ENCODE results near the gene MED25. TPM values are rescaled to one million over a fixed set of nuclear protein-coding genes. Genes with fewer than 3 reads are reported as not detected.

MED25 gene
- total and polyA plus RNA-seq, 2 of the 4 experiments (the other 2 are of a cell fraction) = 4.7 to 38.5 TPM

GRCh38 chr19:49836176-49837008 lies 18.3 kb downstream of the MED25 start:
- H4K5ac ChIP-seq (ENCODE audit: low read depth, low read length) = no peak overlapping the region
- CTCF ChIA-PET = no interaction called here
- BruUV-seq (replicated peaks) = no TSS peak
- peak overlapping the region; percentile 74 for H2AK9ac ChIP-seq (replicated peaks; ENCODE audit: low read depth, low read length, poor library complexity)
- intact Hi-C loops (cut with micrococcal nuclease) (no loop called here), in situ Hi-C loops (cut with MboI; ENCODE audit: low sequenced_read_pairs) (no loop called here), dilution Hi-C loops (cut with HindIII; ENCODE audit: low sequenced_read_pairs, unreplicated experiment) (no loop called here)
- H3K36me3 ChIP-seq (ENCODE audit: control insufficient read depth, insufficient read depth, low read length) = peaks cover 76% of the 10 kb centered on the region
- H3K79me1 ChIP-seq (ENCODE audit: low read depth in 1 of 2, low read length in 2 of 2) = peaks cover 0 to 24% of the 10 kb centered on the region in 2 experiments; a peak in 2 of 4 replicates
- no peaks in the 10 kb centered on the region; the same call in 1 of the 2 replicates for H4K20me1 ChIP-seq (ENCODE audit: insufficient read depth, low read length)
- POLR2A ChIA-PET (ENCODE audit: unreplicated experiment) = no interaction called here
- 90% methylated on average over 4 of the region's 20 CpGs; no CpG with 5 or more reads in 1 of the 2 experiments for WGBS, 2 experiments (ENCODE audit: extremely low coverage in 2 of 2, insufficient read length in 1 of 2)
- H3K9me1 ChIP-seq (ENCODE audit: insufficient read depth, low read length) = peaks cover 4% of the 10 kb centered on the region; the same call in 1 of the 2 replicates
- H3K4me2 ChIP-seq (ENCODE audit: low read depth, low read length) = no peak overlapping the region
- no peaks in the 10 kb centered on the region for H3K9me3 ChIP-seq (ENCODE audit: control insufficient read depth, insufficient read depth, low read length)
- H3K27me3 ChIP-seq (ENCODE audit: control insufficient read depth, insufficient read depth, low read length) = no peaks in the 10 kb centered on the region
- no peak for ATAC-seq (ENCODE audit: low read depth)
- no peak overlapping the region for H4K8ac ChIP-seq (ENCODE audit: low read depth in 2 of 2, low read length in 2 of 2)
- no peak overlapping the region for H2BK20ac ChIP-seq (ENCODE audit: low read depth, low read length)
- H3K14ac ChIP-seq (replicated peaks; ENCODE audit: low read depth, low read length) = no peak overlapping the region
- H3K18ac ChIP-seq (ENCODE audit: low read depth, low read length) = no peak overlapping the region
- no peak overlapping the region for H3K56ac ChIP-seq (ENCODE audit: extremely low read depth, insufficient read depth, low read length)
- no peak overlapping the region for H3K4me3 ChIP-seq (ENCODE audit: insufficient read depth, low read depth, low read length)
- no peak overlapping the region for H3K4ac ChIP-seq (ENCODE audit: low read depth, low read length)
- H3K4me1 ChIP-seq (ENCODE audit: control insufficient read depth, insufficient read depth, low read length) = no peaks in the 10 kb centered on the region
- H2BK15ac ChIP-seq (ENCODE audit: low read depth, low read length) = no peak overlapping the region
- H4K91ac ChIP-seq (ENCODE audit: insufficient read depth, low read depth, low read length) = no peak overlapping the region
- no peak overlapping the region for H3K23ac ChIP-seq (ENCODE audit: low read depth, low read length)
- H2BK120ac ChIP-seq (ENCODE audit: low read depth, low read length) = no peak overlapping the region
- H2AK5ac ChIP-seq (ENCODE audit: low read depth, low read length) = no peak overlapping the region
- H2AFZ ChIP-seq (replicated peaks; ENCODE audit: low read length, poor library complexity) = no peak overlapping the region
- no peak overlapping the region for H2BK5ac ChIP-seq (ENCODE audit: low read depth, low read length, poor library complexity, severe bottlenecking)
- H3K27ac ChIP-seq (ENCODE audit: insufficient read depth, low read length) = no peak overlapping the region
- TF ChIP-seq BHLHE40 (IDR thresholded peaks at IDR 0.05; ENCODE audit: low read depth, low read length) = no peak
- TF ChIP-seq, protein P1, sequence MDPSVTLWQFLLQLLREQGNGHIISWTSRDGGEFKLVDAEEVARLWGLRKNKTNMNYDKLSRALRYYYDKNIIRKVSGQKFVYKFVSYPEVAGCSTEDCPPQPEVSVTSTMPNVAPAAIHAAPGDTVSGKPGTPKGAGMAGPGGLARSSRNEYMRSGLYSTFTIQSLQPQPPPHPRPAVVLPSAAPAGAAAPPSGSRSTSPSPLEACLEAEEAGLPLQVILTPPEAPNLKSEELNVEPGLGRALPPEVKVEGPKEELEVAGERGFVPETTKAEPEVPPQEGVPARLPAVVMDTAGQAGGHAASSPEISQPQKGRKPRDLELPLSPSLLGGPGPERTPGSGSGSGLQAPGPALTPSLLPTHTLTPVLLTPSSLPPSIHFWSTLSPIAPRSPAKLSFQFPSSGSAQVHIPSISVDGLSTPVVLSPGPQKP (IDR thresholded peaks at IDR 0.05; ENCODE audit: borderline replicate concordance, low read depth, low read length) = no peak
- no peak for TF ChIP-seq USF2 (IDR thresholded peaks at IDR 0.05; ENCODE audit: low read depth, low read length)
- no peak for TF ChIP-seq MAZ (IDR thresholded peaks at IDR 0.05; ENCODE audit: borderline replicate concordance, low read depth, low read length)
- TF ChIP-seq CEBPB (IDR thresholded peaks at IDR 0.05; ENCODE audit: low read depth, low read length) = no peak
- no peak for TF ChIP-seq RFX5 (IDR thresholded peaks at IDR 0.05; ENCODE audit: low read depth, low read length)
- TF ChIP-seq RCOR1 (IDR thresholded peaks at IDR 0.05; ENCODE audit: insufficient replicate concordance, low read length) = no peak
- no peak for TF ChIP-seq NFE2L2 (IDR thresholded peaks at IDR 0.05; ENCODE audit: low read depth, low read length)
- TF ChIP-seq MAFK (IDR thresholded peaks at IDR 0.05; ENCODE audit: low read depth, low read length) = no peak
- TF ChIP-seq CHD1 (IDR thresholded peaks at IDR 0.05; ENCODE audit: low read depth, low read length) = no peak
- no peak for TF ChIP-seq SMC3 (IDR thresholded peaks at IDR 0.05; ENCODE audit: low read depth, low read length)
- no peak for TF ChIP-seq MXI1 (IDR thresholded peaks at IDR 0.05; ENCODE audit: borderline replicate concordance, low read depth, low read length)
- H3K9ac ChIP-seq (ENCODE audit: low read depth, low read length) = no peak overlapping the region
- DNase-seq = no peak

Measured in IMR-90 (cell line).